ENCODE measurements around the gene C22orf23.
A peak's percentile ranks its signal among the peaks of the same experiment; 100 is the strongest.
"Not testable (repeated sequence)": the region's sequence is repeated elsewhere in the genome, so short reads cannot be mapped to it uniquely, and the experiment has no call there.

C22orf23 gene

GRCh38 chr22:37951305-37951704 lies 2.1 kb downstream of the C22orf23 start:
- DNase-seq, result no peak

- DNase-seq, result not testable (repeated sequence)
Observed at GRCh38 chr22:37947142-37947795, 6.1 kb downstream of the C22orf23 start.

GRCh38 chr22:37944423-37944822 lies 9.0 kb downstream of the C22orf23 start:
- DNase-seq, result not testable (repeated sequence)

- DNase-seq, result no peak
Observed at GRCh38 chr22:37943825-37944198, 9.6 kb downstream of the C22orf23 start.

GRCh38 chr22:37943136-37943824 lies 10.1 kb downstream of the C22orf23 start:
- DNase-seq, result no peak

- no peak for DNase-seq
Observed at GRCh38 chr22:37942133-37942532, 11.3 kb downstream of the C22orf23 start.

- DNase-seq, result no peak
Observed at GRCh38 chr22:37940698-37941376, 12.6 kb downstream of the C22orf23 start.

GRCh38 chr22:37933711-37934376 lies 19.6 kb downstream of the C22orf23 start:
- peak; percentile 71 for DNase-seq

- DNase-seq, result no peak
Observed at GRCh38 chr22:37932821-37933578, 20.4 kb downstream of the C22orf23 start.

- no peak for DNase-seq
Observed at GRCh38 chr22:37932401-37932800, 21.0 kb downstream of the C22orf23 start.

- DNase-seq, result no peak
Observed at GRCh38 chr22:37931893-37932389, 21.5 kb downstream of the C22orf23 start.

GRCh38 chr22:37930952-37931440 lies 22.4 kb downstream of the C22orf23 start:
- no peak for DNase-seq

GRCh38 chr22:37930270-37930951 lies 23.0 kb downstream of the C22orf23 start:
- DNase-seq, result no peak

- no peak for DNase-seq
Observed at GRCh38 chr22:37929390-37929789, 24.0 kb downstream of the C22orf23 start.

GRCh38 chr22:37927637-37927936 lies 25.8 kb downstream of the C22orf23 start:
- no peak for DNase-seq

GRCh38 chr22:37926771-37927636 lies 26.4 kb downstream of the C22orf23 start:
- DNase-seq, result no peak

GRCh38 chr22:37926358-37926757 lies 27.0 kb downstream of the C22orf23 start:
- no peak for DNase-seq

- no peak for DNase-seq
Observed at GRCh38 chr22:37925767-37926166, 27.6 kb downstream of the C22orf23 start.

- no peak for DNase-seq
Observed at GRCh38 chr22:37925330-37925729, 28.1 kb downstream of the C22orf23 start.

- DNase-seq, result no peak
Observed at GRCh38 chr22:37924386-37925065, 28.9 kb downstream of the C22orf23 start.

Measured in activated CD4-positive, alpha-beta T cell treated with anti-CD3 and anti-CD28 coated beads for 1 hour (primary cell).